IPS DF 4.7 (cell line): ENCODE results near the gene NLRC5.
"Not testable (repeated sequence)": the region's sequence is repeated elsewhere in the genome, so short reads cannot be mapped to it uniquely, and the experiment has no call there.

Experiments
- DNase-seq: peaks from one replicate; pipeline ENCODE4 v3.0.0-alpha.2; 2013; ENCODE audit warnings: low spot score; ENCODE audit errors: extremely low read depth

NLRC5 gene

GRCh38 chr16:57070424-57070823, 81.1 kb downstream of the NLRC5 start:
- DNase-seq: no peak

GRCh38 chr16:57071081-57071732, 81.8 kb downstream of the NLRC5 start:
- not testable (repeated sequence) for DNase-seq

- DNase-seq: no peak
Observed at GRCh38 chr16:57071831-57072582, 82.7 kb downstream of the NLRC5 start.

GRCh38 chr16:57072616-57073275, 83.4 kb downstream of the NLRC5 start:
- DNase-seq: no peak

- DNase-seq: no peak
Observed at GRCh38 chr16:57077714-57078113, 88.4 kb downstream of the NLRC5 start.

- no peak for DNase-seq
Observed at GRCh38 chr16:57081744-57082143, 92.4 kb downstream of the NLRC5 start.

GRCh38 chr16:57082664-57083063, 93.3 kb downstream of the NLRC5 start:
- no peak for DNase-seq

- no peak for DNase-seq
Observed at GRCh38 chr16:57083485-57084126, 94.2 kb downstream of the NLRC5 start.

GRCh38 chr16:57084257-57084770, 95.0 kb downstream of the NLRC5 start:
- DNase-seq: no peak

GRCh38 chr16:57084996-57085395, 95.6 kb downstream of the NLRC5 start:
- DNase-seq: no peak

- no peak for DNase-seq
Observed at GRCh38 chr16:57087003-57087402, 97.6 kb downstream of the NLRC5 start.

- DNase-seq: no peak
Observed at GRCh38 chr16:57089406-57089805, 100.0 kb downstream of the NLRC5 start.

- DNase-seq: no peak
Observed at GRCh38 chr16:57091200-57091974, 102.0 kb downstream of the NLRC5 start.

GRCh38 chr16:57091975-57092785, 102.8 kb downstream of the NLRC5 start, which contains the start of gene CPNE2:
CPNE2 (plus strand) TSS chr16:57092583; CDS start chr16:57110743, 18,160 bp downstream.
- DNase-seq: no peak

GRCh38 chr16:57092786-57093411, 103.5 kb downstream of the NLRC5 start:
- DNase-seq: no peak

- DNase-seq: no peak
Observed at GRCh38 chr16:57093666-57094564, 104.6 kb downstream of the NLRC5 start.

- no peak for DNase-seq
Observed at GRCh38 chr16:57094911-57095310, 105.6 kb downstream of the NLRC5 start.

- no peak for DNase-seq
Observed at GRCh38 chr16:57096192-57096591, 106.8 kb downstream of the NLRC5 start.
